Forelimb muscle (tissue), 1 donor: ENCODE data around the gene RASAL1. TPM values are rescaled to one million over a fixed set of nuclear protein-coding genes. Genes with fewer than 3 reads are reported as not detected.
"Not testable (repeated sequence)": the region's sequence is repeated elsewhere in the genome, so short reads cannot be mapped to it uniquely, and the experiment has no call there.

Source experiments
- DNase-seq: peaks from one replicate; pipeline ENCODE4 v3.0.0-alpha.2; 2013; ENCODE audit warnings: low read depth
- polyA plus RNA-seq: library from polyadenylated mRNA; unstranded; fragments of 120-200 nt; gene quantifications from one replicate; pipeline ENCODE4 v1.2.1, GENCODE V29; 2013; ENCODE audit not compliant: insufficient read length

Gene RASAL1
- polyA plus RNA-seq, 1 donor, result not detected

DNA sequence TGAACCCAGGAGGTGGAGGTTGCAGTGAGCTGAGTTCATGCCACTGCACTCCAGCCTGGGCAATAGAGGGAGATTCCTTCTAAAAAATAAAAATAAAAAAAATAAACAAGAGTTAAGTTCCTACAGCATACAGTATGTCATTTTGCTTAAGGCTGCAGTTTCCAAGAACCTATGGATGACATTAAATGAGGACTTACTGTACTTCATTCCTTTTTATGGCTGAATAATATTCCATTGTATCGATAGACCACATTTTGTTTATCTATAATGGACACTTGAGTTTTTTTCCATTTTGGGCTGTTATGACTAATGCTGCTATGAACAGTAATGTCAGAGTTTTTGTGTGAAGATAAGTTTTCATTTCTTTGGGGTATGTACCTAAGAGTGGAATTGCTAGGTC lies 17.4 kb downstream of the RASAL1 start:
- DNase-seq, result no peak

- not testable (repeated sequence) for DNase-seq
These were observed 17.9 kb downstream of the RASAL1 start for GRCh38 chr12:113117684-113118083.

DNA sequence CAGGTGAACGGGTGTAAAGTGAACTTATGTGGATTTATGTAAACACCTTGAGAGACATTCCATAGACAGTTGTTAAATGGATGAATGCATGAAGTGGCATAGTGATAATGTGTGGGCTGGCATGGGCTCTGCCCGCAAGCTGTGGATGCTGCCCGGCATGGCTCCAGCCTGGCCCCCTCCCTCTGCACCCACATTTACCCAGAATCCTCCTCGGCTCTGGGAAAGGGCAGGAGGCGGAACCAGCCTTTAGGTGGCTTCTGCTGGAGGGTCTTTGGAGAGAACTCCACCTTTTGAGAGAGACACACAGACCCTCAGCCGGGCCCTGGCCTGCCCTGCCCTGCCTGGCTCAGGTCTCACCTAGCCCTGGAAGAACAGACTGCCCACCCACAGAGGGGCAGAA lies 18.7 kb downstream of the RASAL1 start:
- no peak for DNase-seq

DNA sequence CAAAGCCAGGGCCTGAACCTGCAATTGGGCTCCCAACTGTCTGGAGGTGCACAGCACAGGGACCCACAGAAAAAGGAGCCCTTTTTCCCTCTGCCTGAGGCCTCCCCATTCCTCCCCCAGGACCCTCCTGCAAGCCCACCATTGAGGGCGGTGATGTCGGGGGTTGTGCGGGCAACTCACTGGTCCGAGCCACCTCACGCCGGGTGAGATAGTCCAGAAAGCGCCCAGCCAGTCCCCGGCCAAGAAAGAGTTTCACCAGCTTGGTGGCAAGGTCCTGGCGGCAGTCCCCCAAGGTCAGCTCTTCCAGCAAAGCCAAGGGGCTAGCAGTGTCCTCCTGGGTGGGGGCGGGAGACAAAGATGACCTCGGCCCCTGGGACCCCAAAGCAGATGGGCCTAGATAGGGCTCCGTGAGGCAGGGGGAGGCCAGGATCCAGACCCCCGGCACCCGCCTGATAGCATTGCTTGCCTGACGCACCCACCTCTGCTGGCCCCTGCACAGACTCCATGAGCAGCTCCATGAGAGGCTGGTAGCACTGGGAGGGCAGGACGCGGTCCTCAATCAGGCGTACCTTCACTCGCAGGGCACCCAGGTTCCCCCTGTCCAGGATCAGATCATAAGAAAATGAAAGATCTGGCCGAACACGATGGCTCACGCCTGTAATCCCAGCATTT lies 20.0 kb downstream of the RASAL1 start:
- no peak for DNase-seq

DNA sequence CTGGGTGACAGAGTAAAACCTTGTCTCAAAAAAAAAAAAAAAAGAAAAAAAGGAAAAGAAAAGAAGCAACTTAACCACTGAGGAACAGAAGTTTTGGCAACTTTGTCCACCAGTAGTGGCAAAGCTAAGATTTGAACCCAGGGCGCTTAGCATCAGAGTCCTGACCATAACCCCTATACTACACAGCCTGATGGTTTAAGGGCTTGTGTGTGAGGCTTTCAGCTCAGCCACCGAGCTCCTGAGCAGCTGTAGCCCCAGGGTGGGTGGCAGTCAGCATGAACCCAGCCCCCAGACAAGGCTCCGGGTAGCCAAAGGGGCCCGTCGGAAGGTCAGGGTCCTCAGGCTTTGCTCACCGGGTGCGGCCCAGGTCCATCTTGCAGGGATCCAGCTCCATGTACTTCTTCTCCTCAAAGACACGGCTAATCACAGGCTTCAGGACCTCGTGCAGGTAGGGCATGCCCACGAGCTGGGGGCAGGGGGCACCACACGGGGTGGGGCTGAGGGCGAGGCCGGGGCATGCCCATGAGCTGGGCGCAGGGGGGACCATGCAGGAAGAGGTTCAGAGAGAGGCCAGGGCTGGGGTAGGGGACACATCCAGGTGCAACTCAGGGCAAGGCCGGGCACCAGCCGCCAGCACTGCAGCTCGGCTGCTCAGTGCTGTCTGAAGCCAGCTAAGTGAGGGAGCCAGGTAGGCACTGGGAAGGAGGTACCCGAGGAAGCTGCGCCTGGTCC lies 20.9 kb downstream of the RASAL1 start:
- no peak for DNase-seq

DNA sequence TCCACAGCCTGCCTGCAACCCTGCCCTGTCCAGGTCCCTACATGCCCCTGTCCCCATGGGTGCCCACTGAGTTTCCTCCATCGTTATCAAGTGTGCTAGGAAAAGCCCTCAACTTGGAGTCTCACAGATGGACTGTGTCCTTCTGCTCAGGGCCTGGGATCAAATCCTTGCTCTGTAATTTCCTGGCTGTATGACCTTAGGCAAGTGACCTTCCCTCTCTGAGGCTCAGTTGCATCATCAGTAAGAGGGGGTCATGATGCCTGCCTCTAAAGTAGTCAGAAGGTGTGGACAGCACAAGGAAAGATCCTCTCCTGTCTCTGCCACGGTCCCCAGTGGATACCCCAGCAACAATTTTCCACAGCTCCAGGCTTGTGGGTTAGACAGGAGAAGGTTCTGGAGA lies 22.2 kb downstream of the RASAL1 start:
- DNase-seq, result no peak

DNA sequence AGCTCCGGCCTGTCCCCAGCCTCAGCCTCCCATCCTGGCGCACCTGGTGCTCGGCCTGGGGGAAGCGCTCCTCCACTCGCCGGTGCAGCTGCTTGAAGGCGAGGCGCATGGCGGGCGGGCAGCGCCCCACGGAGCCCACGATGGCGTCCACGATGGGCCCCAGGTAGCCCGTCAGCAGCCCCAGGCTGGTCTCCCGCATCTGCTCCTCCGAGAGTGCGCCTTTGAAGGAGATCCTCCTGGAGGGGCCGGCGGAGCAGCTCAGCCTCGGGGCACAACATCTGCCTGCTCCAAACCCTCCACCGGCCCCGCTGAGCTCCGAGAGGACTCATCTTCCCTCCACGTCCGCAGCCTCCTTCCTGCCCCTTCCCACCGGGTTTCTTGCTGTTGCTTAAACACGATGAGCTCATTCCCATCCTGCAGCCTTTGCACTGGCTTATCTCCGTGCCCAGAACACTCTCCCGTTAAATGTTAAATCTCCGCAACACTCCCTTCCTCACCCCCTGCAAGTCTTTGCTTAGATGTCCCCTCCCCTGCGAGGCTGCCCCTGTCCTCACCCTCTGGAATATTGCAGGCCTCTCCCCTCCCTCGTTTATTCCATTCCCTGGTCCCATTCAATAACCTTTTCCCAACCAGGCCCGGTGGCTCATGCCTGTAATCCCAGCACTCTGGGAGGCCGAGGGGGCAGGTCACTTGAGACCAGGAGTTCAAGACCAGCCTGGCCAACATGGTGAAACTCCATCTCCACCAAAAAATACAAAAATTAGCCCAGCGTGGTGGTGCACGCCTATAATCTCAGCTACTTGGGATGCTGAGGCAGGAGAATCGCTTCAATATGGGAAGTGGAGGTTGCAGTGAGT lies 23.3 kb downstream of the RASAL1 start:
- DNase-seq, result no peak

GRCh38 chr12:113111247-113111646 lies 24.3 kb downstream of the RASAL1 start:
- DNase-seq, result no peak

DNA sequence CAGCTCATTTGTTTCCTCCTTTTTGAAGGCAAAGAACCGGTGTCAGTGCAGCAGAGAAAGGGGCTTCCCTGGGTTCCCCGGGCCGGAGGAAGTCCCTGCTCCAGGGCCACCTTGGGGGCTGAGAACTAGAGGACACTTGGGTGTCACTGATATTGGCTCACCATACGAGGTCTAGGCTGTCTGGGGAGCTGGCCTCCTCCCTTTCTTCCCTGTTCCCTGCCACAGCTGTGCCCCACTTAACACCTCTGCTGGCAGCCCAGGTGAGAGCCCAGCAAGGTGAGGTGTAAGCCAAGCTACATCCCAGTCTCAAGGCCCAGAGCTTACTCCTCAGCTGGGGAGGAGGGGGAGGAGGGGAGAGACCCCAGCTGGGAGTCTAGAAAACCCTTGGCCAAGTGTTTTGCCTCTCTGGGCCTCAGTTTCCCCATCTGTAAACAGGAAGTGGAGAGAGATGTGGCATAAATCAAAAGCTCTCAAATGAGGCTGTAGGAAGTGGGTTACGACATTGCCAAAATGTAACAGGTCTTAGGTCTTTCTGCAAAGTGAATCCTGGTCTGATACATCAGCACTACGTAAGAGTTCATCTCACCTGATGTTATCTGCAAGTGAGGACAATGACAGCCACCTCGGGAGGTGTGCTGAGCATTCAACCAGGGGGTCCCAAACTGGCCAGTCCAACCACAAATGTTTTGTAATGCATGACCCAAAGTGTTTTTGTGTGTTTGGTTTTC lies 25.5 kb downstream of the RASAL1 start:
- DNase-seq, result no peak

DNA sequence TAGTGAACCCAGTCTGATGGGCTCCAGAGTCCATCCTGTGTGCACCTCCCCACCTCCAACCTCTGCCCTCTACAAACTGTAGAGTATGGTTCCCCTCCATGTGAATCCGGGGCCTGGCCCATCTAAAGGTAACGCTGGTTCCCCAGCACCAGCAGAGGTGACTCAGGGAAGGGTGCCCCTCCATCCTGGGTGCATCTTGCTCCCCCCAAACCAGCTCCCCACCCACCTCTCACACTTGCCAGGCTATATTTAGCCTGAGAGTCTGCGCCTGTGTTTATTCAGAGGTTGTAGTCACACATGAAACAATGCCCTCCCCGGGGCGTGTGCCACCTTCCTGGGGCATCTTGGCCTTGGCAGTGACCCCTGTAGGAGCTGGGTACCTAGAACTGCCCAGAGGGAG lies 26.2 kb downstream of the RASAL1 start:
- no peak for DNase-seq

- DNase-seq, result no peak
These were observed 27.3 kb downstream of the RASAL1 start for GRCh38 chr12:113108308-113108707.

DNA sequence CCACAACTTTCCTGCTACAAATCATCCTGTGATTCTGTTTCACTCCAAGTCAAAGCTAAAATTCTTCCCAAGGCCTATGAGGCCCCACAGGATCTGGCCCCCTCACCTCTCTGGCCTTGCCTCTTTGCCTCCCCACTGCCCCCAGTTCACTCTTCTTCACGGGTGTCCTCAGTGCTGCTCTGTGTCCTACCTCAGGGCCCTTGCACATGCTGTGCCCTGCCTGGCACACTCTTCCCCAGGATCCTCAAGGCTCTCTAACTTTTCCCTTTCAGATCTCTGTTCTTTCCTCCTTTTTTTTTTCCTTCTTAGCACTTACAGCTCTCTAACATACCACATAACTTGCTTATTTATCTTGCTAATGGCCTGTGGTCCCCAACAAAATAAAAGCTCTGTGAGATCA lies 29.2 kb downstream of the RASAL1 start:
- no peak for DNase-seq

DNA sequence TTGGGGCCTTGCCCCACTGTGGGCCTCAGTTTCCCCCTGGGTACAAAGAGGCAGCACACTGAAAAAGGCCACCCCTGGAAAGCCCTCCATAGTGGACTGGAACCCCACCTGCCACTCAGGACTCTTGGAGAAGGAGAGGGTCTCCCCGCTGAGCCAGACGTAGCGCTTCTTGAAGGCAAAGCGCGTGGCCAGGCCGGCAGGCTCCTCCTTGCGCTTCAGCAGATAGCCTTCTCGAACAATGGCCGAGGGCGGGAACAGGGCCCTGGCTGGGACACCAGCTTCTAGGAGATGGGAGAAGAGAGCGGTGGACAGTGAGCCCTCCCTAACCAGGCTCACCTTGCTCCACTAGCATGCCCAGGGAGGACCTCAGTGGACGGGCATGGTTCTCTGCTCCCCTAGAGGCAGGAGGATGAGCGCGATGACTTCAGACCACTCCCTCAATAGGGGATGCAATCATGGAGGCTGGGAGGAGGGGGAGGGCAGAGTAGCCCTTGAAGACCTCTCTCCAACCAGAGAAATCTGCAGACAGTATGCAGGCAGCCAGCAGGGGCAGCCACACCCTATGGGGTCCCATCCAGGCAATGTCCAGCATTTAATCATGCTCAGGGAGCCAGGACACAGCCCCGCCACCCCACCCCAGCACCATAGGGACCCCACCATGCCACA lies 29.8 kb downstream of the RASAL1 start:
- DNase-seq, result no peak

GRCh38 chr12:113104953-113105510 lies 30.5 kb downstream of the RASAL1 start:
- DNase-seq, result no peak

DNA sequence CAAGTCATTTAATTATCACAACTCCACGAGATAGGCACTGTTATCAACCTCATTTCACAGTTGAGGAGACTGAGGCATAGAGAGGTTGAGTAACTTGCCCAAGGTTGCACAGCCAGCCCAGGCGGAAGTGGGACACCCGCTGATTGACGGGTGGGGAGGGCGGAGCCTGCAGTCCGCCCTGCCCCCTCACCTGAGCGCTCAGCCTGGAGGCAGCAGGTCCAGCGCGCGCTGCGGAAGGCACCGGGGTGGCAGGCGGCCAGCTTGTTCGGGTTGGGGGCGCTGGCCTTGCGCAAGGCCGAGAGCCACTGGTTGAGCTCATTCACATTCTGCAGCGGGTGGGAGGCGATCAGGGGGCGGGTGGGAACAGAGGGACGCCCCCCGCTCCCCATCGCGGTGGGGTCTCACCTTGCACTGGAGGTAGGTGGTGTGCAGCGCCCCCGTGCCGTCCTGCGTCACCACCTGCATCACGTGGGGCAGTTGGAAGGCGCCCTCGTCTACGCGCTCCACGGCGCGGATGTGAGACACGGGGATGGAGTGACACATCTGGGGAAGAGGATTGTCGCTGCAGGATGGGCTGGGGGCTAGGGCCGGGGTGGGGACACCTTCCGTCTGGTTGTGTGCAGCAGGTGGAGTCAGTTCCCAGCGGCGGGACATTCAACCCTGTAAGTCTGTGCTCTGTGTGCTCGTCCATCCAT lies 31.7 kb downstream of the RASAL1 start:
- no peak for DNase-seq

GRCh38 chr12:113102811-113103210 lies 32.8 kb downstream of the RASAL1 start:
- DNase-seq, result no peak

DNA sequence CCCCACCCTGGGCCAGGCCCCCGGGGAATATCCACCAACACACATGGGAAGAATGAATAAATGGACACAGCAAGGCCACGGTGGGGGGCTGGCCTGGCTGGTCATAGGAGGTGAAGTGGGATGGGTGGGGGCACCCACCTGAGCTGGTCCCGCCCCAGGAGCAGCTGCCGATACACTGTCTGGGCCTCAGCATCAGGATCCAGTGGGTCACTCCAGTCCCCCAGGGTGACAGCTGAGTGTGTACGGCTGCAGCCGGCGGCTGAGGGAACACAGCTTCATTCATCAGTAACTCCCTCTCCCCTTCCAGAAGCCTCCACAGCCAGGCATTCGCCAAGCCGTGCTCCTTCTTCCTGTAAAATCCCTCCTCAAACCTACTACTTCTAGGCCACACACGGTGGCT lies 33.8 kb downstream of the RASAL1 start:
- DNase-seq, result no peak

DNA sequence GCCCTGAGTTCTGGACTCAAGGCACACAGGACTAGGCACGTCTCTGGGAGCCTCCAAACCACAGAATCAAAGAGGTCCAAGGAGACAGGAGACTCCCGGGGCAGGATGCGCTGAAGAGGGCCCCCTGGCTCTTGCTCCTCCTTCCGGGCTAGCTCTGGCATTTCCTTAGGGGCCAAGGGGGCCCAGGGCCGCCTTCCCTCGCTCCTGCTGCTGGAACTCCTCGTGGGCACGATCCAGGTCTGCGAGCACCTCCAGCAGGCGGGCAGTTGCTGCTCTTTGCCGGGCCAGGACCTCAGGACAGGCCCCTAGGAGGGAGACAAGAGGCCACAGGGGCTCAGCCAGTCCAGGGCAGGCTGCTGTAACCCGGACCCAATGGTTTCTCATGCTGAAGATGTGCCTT lies 35.8 kb downstream of the RASAL1 start:
- no peak for DNase-seq

- DNase-seq, result no peak
These were observed 36.2 kb downstream of the RASAL1 start for GRCh38 chr12:113099364-113099763.

- no peak for DNase-seq
These were observed 37.0 kb downstream of the RASAL1 start for GRCh38 chr12:113098441-113099028.
